RWPE2 (cell line): ENCODE results near the gene RFTN2.

ENCODE experiments used
- ATAC-seq: fragments of 200-7000 bp; cut with Tn5 transposase; 3 replicates; pipeline ENCODE4 v1.9.1; 2021; ENCODE audit warnings: low read depth
- DNase-seq: peaks from one replicate; pipeline ENCODE4 v3.0.0-alpha.2; 2020; ENCODE audit warnings: low spot score
- H3K27ac ChIP-seq: fragments of 450-650 bp; 2 replicates; pipeline ENCODE4 v1.5.1; 2017; ENCODE audit warnings: mild to moderate bottlenecking; ENCODE audit not compliant: poor library complexity, severe bottlenecking
- H3K27me3 ChIP-seq: fragments of 250-450 bp; sonication (Bioruptor Pico); 2 replicates; pipeline ENCODE4 v1.5.1; 2021; ENCODE audit warnings: mild to moderate bottlenecking, moderate library complexity; ENCODE audit not compliant: insufficient read depth, poor library complexity, severe bottlenecking
- H3K36me3 ChIP-seq: fragments of 250-450 bp; sonication (Bioruptor Pico); 2 replicates; pipeline ENCODE4 v1.5.1; 2020; ENCODE audit warnings: low read depth, mild to moderate bottlenecking, moderate library complexity
- H3K4me1 ChIP-seq: fragments of 250-450 bp; sonication (Bioruptor Pico); 2 replicates; pipeline ENCODE4 v1.5.1; 2021; ENCODE audit warnings: mild to moderate bottlenecking, moderate library complexity; ENCODE audit not compliant: insufficient read depth, poor library complexity, severe bottlenecking
- H3K4me3 ChIP-seq: fragments of 250-450 bp; sonication (Bioruptor Pico); 2 replicates; pipeline ENCODE4 v1.5.1; 2021; ENCODE audit warnings: mild to moderate bottlenecking, moderate library complexity; ENCODE audit not compliant: severe bottlenecking
- H3K9me3 ChIP-seq: fragments of 250-450 bp; sonication (Bioruptor Pico); 2 replicates; pipeline ENCODE4 v1.5.1; 2021; ENCODE audit warnings: mild to moderate bottlenecking, moderate library complexity; ENCODE audit not compliant: severe bottlenecking
- CTCF ChIP-seq: fragments of 450-650 bp; IDR thresholded peaks from one replicate; pipeline ENCODE4 v1.5.1; 2017; ENCODE audit warnings: mild to moderate bottlenecking, moderate library complexity; ENCODE audit not compliant: poor library complexity, severe bottlenecking

The RFTN2 gene

DNA sequence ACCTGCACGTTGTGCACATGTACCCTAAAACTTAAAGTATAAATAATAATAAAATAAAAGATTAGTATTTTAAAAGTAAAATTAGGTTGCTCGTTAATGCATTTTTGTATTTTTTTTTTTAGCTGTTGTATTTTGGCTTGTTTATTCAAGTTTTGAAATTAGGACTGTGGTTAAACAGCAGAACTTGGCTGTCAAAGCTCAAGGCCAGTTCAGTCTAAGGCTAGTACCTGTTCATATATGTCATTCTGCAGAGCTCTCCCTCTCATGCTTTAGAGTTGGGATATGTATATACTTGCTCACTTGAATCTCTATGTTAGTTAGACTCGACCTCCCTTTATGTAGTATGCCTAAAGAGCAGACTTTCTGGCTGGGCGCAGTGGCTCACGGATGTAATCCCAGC lies 126.8 kb downstream of the RFTN2 start:
- no peaks in the 10 kb centered on the region for H3K9me3 ChIP-seq
- TF ChIP-seq CTCF: no peak
- no peak for ATAC-seq

GRCh38 chr2:197547163-197547900 lies 128.1 kb downstream of the RFTN2 start:
- H3K27ac ChIP-seq: no peak overlapping the region
- DNase-seq: no peak
- no peak for TF ChIP-seq CTCF
- H3K4me1 ChIP-seq: no peaks in the 10 kb centered on the region
- no peak for ATAC-seq
- H3K9me3 ChIP-seq: no peaks in the 10 kb centered on the region
- peaks cover 68% of the 10 kb centered on the region for H3K36me3 ChIP-seq
- H3K27me3 ChIP-seq: no peaks in the 10 kb centered on the region
- H3K4me3 ChIP-seq: no peak overlapping the region

More for the DNA sequence above, 126.8 kb downstream of the RFTN2 start:
- Histone ChIP-seq H3K36me3 (peaks cover 67% of the 10 kb centered on the region), H3K4me3 (no peak overlapping the region), H3K4me1 (no peaks in the 10 kb centered on the region), H3K27me3 (no peaks in the 10 kb centered on the region), H3K27ac (no peak overlapping the region)
- no peak for DNase-seq

DNA sequence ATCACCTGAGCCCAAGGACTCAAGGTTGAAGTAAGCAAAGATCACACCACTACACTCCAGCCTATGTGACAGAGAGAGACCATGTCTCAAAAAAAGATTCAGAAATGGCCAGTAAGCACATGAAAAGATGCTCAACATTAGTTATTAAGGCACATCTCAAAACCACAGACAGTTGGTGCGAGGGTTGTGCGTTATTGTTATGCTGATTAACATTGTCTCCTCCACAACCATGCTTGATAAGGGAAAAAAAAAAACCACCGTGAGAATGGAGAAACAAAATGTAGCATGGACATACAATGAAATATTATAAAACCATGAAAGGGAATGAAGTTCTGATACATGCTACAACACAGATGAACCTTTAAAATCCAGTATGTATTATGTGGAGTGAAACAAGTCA lies 132.2 kb downstream of the RFTN2 start:
- Histone ChIP-seq H3K36me3 (peaks cover 72% of the 10 kb centered on the region), H3K27me3 (no peaks in the 10 kb centered on the region), H3K4me1 (no peaks in the 10 kb centered on the region), H3K4me3 (no peak overlapping the region), H3K9me3 (no peaks in the 10 kb centered on the region), H3K27ac (no peak overlapping the region)
- DNase-seq (no peak), ATAC-seq (no peak)
- TF ChIP-seq CTCF: no peak

- H3K27me3 ChIP-seq: no peaks in the 10 kb centered on the region
- peaks cover 62% of the 10 kb centered on the region for H3K36me3 ChIP-seq
- ATAC-seq: no peak
- no peak for DNase-seq
- no peak for TF ChIP-seq CTCF
- no peaks in the 10 kb centered on the region for H3K9me3 ChIP-seq
- no peak overlapping the region for H3K27ac ChIP-seq
- H3K4me1 ChIP-seq: no peaks in the 10 kb centered on the region
- no peak overlapping the region for H3K4me3 ChIP-seq
These were observed 135.7 kb downstream of the RFTN2 start for GRCh38 chr2:197539734-197540133.

DNA sequence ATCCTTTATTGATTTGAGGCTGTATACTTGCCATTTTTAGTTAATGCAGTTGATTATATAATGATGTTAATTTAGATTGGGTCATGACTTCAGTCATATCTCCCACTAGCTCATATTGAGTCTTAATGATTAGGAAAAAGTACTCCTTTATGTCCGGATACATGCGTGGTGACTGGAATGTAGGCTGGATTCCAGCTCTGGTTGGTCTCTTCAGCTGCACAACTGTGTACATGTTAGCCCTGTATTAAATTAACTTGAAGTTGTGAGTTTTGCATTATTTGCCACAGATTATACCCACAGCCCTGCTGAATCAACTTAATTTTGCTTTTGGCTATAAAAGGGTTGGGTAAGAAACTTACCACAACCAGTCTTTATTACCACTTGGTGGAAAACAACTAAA lies 137.0 kb downstream of the RFTN2 start:
- Histone ChIP-seq H3K4me1 (no peaks in the 10 kb centered on the region), H3K27me3 (no peaks in the 10 kb centered on the region), H3K4me3 (no peak overlapping the region), H3K36me3 (peaks cover 62% of the 10 kb centered on the region), H3K9me3 (no peaks in the 10 kb centered on the region), H3K27ac (no peak overlapping the region)
- no peak for TF ChIP-seq CTCF
- DNase-seq (no peak), ATAC-seq (no peak)
